Esophagus squamous epithelium (tissue), 5 donors: ENCODE data around the gene MAP3K20. TPM values are rescaled to one million over a fixed set of nuclear protein-coding genes. Genes with fewer than 3 reads are reported as not detected.

Source experiments
- DNase-seq: peaks from one replicate; lab custom pipeline; 2025; lab: John Stamatoyannopoulos, UW
- H3K27ac ChIP-seq, 4 donors: fragments of 200-600 bp; sonication (generic); one replicate each; pipeline ENCODE4 v1.5.1; 2016 to 2019; ENCODE audit warnings: mild to moderate bottlenecking in 1 of 4
- H3K27me3 ChIP-seq, 4 donors: fragments of 200-600 bp; sonication (generic); 1 replicate in 3 of 4; 2 replicates in 1 of 4; pipeline versions ENCODE4 v1.5.1 to v1.6.0; 2017 to 2021; ENCODE audit warnings: antibody characterized with exemption in 1 of 4
- H3K36me3 ChIP-seq, 3 donors: fragments of 200-600 bp; sonication (generic); one replicate each; pipeline ENCODE4 v1.5.1; 2016 to 2019
- H3K4me1 ChIP-seq, 3 donors: fragments of 200-600 bp; sonication (generic); one replicate each; pipeline ENCODE4 v1.5.1; 2017 to 2019
- H3K4me3 ChIP-seq, 4 donors: fragments of 200-600 bp; sonication (generic); 1 replicate in 3 of 4; 2 replicates in 1 of 4; pipeline ENCODE4 v1.5.1; 2016 to 2019; ENCODE audit warnings: mild to moderate bottlenecking in 2 of 4, moderate library complexity in 1 of 4
- H3K9me3 ChIP-seq, 3 donors: fragments of 200-600 bp; sonication (generic); one replicate each; pipeline ENCODE4 v1.5.1; 2016 to 2019
- CTCF ChIP-seq, 6 experiments: fragments of 450-650 bp in 4 of 6; fragments of 200-600 bp in 2 of 6; sonication (generic) in 2 of 6; IDR thresholded peaks; one replicate each; pipeline ENCODE4 v1.5.1; 2016 to 2019; ENCODE audit warnings: antibody characterized with exemption in 6 of 6, mild to moderate bottlenecking in 4 of 6, moderate library complexity in 4 of 6
- POLR2A ChIP-seq, 4 donors: fragments of 450-650 bp; IDR thresholded peaks; one replicate each; pipeline ENCODE4 v1.6.1; 2017; ENCODE audit warnings: antibody characterized with exemption in 4 of 4, mild to moderate bottlenecking in 4 of 4, moderate library complexity in 3 of 4
- WGBS, 2 donors: methylation state at CpG; one replicate each; pipeline ENCODE4 v1.1.5; 2018; 5-methylcytosine and 5-hydroxymethylcytosine counted together
- intact Hi-C: fragments of 100-400 bp; cut with DNase I; formaldehyde crosslinking; loops from one replicate; pipeline ENCODE4 v1.15.0; 2022
- total RNA-seq, 4 donors: library from RNA; depleted of rRNA; stranded (reverse); fragments of >200 nt; gene quantifications; one replicate each; pipeline ENCODE4 v1.1.0, GENCODE V29; 2016
- donor health status: DM: yes; HTN: yes; CAD: no.

Gene MAP3K20
- total RNA-seq, 4 donors from 2014 or later = 7.2 to 55.3 (median 26.3) TPM

GRCh38 chr2:173087214-173087581 is 11.6 kb downstream of the MAP3K20 start:
- Histone ChIP-seq H3K4me3 (no peak overlapping the region), H3K4me1 (peaks cover 11 to 84% (median 21%) of the 10 kb centered on the region in 3 donors), H3K36me3 (no peaks in the 10 kb centered on the region), H3K9me3 (no peaks in the 10 kb centered on the region), H3K27me3 (no peaks in the 10 kb centered on the region), H3K27ac (peak overlapping the region in 3 of 4 donors; percentile 45 to 68 (median 56))
- TF ChIP-seq POLR2A (IDR thresholded peaks at IDR 0.05) = no peak
- TF ChIP-seq CTCF (IDR thresholded peaks at IDR 0.05) = no peak
- intact Hi-C loops = no loop called here
- 25 to 45% methylated on average over 1 of the region's 1 CpG for WGBS, 2 donors
- no peak for DNase-seq

- Histone ChIP-seq H3K4me1 (peaks cover 11 to 92% (median 21%) of the 10 kb centered on the region in 3 donors), H3K36me3 (no peaks in the 10 kb centered on the region), H3K27ac (peak overlapping the region in 2 of 4 donors; percentile 45 to 56), H3K27me3 (no peaks in the 10 kb centered on the region), H3K4me3 (no peak overlapping the region), H3K9me3 (no peaks in the 10 kb centered on the region)
- 71 to 74% methylated on average over 4 of the region's 4 CpGs for WGBS, 2 donors
- intact Hi-C loops = no loop called here
- no peak for DNase-seq
- TF ChIP-seq CTCF (IDR thresholded peaks at IDR 0.05) = no peak
- no peak for TF ChIP-seq POLR2A (IDR thresholded peaks at IDR 0.05)
These were observed 12.3 kb downstream of the MAP3K20 start for GRCh38 chr2:173087793-173088496.

GRCh38 chr2:173090276-173090877 is 14.7 kb downstream of the MAP3K20 start:
- H3K36me3 ChIP-seq = no peaks in the 10 kb centered on the region
- H3K9me3 ChIP-seq = no peaks in the 10 kb centered on the region
- peak overlapping the region; percentile 18 to 66 (median 46) for H3K27ac ChIP-seq
- peak overlapping the region in 2 of 4 donors; percentile 11 to 30 for H3K4me3 ChIP-seq
- 23 to 40% methylated on average over 9 to 11 of the region's 11 CpGs for WGBS, 2 donors
- no peak for DNase-seq
- no peaks in the 10 kb centered on the region for H3K27me3 ChIP-seq
- peaks cover 11 to 75% (median 16%) of the 10 kb centered on the region in 3 donors for H3K4me1 ChIP-seq
- intact Hi-C loops = no loop called here
- no peak for TF ChIP-seq POLR2A (IDR thresholded peaks at IDR 0.05)
- no peak for TF ChIP-seq CTCF (IDR thresholded peaks at IDR 0.05)

GRCh38 chr2:173090973-173091660 is 15.5 kb downstream of the MAP3K20 start:
- TF ChIP-seq POLR2A (IDR thresholded peaks at IDR 0.05) (no peak), CTCF (IDR thresholded peaks at IDR 0.05) (peak in 2 of 6 experiments; percentile 15 to 30)
- H3K27ac ChIP-seq = peak overlapping the region; percentile 4 to 66 (median 46)
- peak overlapping the region in 2 of 4 donors; percentile 11 to 30 for H3K4me3 ChIP-seq
- DNase-seq = no peak
- peaks cover 11 to 71% (median 16%) of the 10 kb centered on the region in 3 donors for H3K4me1 ChIP-seq
- 44 to 45% methylated on average over 10 of the region's 10 CpGs for WGBS, 2 donors
- H3K27me3 ChIP-seq = no peaks in the 10 kb centered on the region
- H3K9me3 ChIP-seq = no peaks in the 10 kb centered on the region
- intact Hi-C loops = no loop called here
- no peaks in the 10 kb centered on the region for H3K36me3 ChIP-seq
